Fibroblast of villous mesenchyme (primary cell): ENCODE measurements around the gene CDKN1C. TPM values are rescaled to one million over a fixed set of nuclear protein-coding genes. Genes with fewer than 3 reads are reported as not detected.
A peak's percentile ranks its signal among the peaks of the same experiment; 100 is the strongest.

ENCODE experiments used
- DNase-seq: peaks from one replicate; pipeline ENCODE4 v3.0.0-alpha.2; 2010; ENCODE audit warnings: low read depth
- H3K4me3 ChIP-seq: 2 replicates; pipeline ENCODE4 v1.5.1; 2011; ENCODE audit warnings: low read depth, mild to moderate bottlenecking, low read length
- CTCF ChIP-seq: IDR thresholded peaks from 2 replicates; pipeline ENCODE4 v1.5.1; 2012; ENCODE audit warnings: low read depth, mild to moderate bottlenecking, low read length; ENCODE audit not compliant: insufficient read depth
- total RNA-seq: library from RNA; depleted of rRNA; stranded (reverse); fragments of >200 nt; gene quantifications from 2 replicates; pipeline ENCODE4 v1.2.3, GENCODE V29; 2012

CDKN1C gene
- 3.9 and 8.7 TPM in 2 replicates for total RNA-seq

- peak; percentile 87 for DNase-seq
These were observed at the start of gene CDKN1C for GRCh38 chr11:2885678-2886081. CDKN1C (minus strand) TSS chr11:2885775; CDS start chr11:2885456, 319 bp downstream.

GRCh38 chr11:2934611-2935239 is 49.1 kb upstream of the CDKN1C start:
- no peak overlapping the region for H3K4me3 ChIP-seq
- TF ChIP-seq CTCF = no peak
- no peak for DNase-seq

More at GRCh38 chr11:2885678-2886081, at the start of gene CDKN1C:
- no peak for TF ChIP-seq CTCF
- peak within 1 kb of the TSS; percentile 69 for H3K4me3 ChIP-seq

- TF ChIP-seq CTCF = no peak
- no peak for DNase-seq
- no peak overlapping the region for H3K4me3 ChIP-seq
These were observed 48.5 kb upstream of the CDKN1C start for GRCh38 chr11:2934021-2934550.

DNA sequence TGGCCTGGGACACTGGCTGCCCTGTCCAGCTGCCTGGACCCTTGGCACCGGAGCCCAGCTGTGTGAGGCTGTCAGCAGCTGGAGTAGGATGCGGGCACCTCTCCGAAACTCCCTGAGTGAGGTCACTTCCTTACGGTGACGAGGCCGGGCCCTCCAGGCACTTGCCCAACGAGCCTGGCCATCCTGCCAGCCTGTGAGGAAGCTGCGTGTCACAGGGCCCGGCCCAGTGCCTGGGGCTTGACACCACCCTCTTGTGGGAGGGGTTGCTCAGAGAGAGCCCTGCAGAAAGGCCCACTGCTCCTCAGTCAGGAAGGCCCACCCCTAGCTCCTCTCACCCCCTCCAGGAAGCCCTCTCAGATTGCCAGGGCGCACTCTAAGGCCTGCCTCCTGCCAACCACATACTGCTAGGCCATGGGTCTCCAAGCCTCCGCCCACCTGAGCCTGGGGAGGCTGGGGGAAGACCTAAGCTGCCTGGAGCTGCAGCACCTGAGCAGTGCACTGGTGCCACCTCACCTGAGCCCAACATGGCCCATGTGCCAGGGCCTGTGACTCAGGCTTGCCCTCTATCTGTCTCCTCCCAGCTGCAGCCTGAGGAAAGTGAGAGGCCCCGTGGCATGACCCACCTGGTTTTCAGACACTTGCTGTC is 47.9 kb upstream of the CDKN1C start:
- TF ChIP-seq CTCF = no peak
- peak; percentile 75 for DNase-seq
- H3K4me3 ChIP-seq = no peak overlapping the region

DNA sequence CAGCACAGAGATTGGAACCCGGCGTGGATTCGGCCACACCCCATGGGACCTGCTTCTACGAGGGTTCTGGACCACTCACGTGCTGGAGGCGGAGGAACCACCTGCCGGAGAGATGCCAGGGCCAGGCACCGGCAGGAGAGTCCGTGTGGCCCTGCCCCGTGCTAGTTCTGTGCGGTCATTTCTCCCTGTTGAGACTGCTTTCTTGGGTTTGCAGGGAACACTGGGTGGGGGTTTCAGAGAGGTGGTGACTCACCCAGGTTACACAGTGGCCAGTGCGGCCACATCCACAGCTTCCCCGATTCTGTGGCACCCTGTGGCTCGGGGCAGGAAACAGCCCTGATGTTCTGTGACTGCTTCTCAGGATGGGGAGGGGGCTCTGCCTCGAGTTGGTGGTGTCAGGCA is 47.3 kb upstream of the CDKN1C start:
- H3K4me3 ChIP-seq = no peak overlapping the region
- DNase-seq = peak; percentile 45

More for the DNA sequence above, 47.3 kb upstream of the CDKN1C start:
- no peak for TF ChIP-seq CTCF
